MM.1S (cell line): ENCODE data around the gene MPC1L.
"Not testable (repeated sequence)": the region's sequence is repeated elsewhere in the genome, so short reads cannot be mapped to it uniquely, and the experiment has no call there.

ENCODE experiments used
- DNase-seq: peaks from one replicate; pipeline ENCODE4 v3.0.0-alpha.2; 2015
- H2AFZ ChIP-seq: fragments of 300-600 bp; sonication (generic); 2 replicates; pipeline ENCODE4 v1.6.0; 2016; ENCODE audit warnings: antibody characterized with exemption, low read length
- H3F3A ChIP-seq: fragments of 300-600 bp; sonication (generic); 2 replicates; pipeline ENCODE4 v1.6.1; 2016; ENCODE audit warnings: mild to moderate bottlenecking, antibody characterized with exemption, low read length, moderate library complexity, mixed read lengths; ENCODE audit not compliant: insufficient read depth
- H3K27ac ChIP-seq: fragments of 300-600 bp; sonication (generic); 2 replicates; pipeline ENCODE4 v1.5.1; 2016; ENCODE audit warnings: mild to moderate bottlenecking, low read length
- H3K27me3 ChIP-seq: fragments of 300-600 bp; sonication (generic); replicated peaks from 2 replicates; pipeline ENCODE4 v1.6.0; 2016; ENCODE audit warnings: low read length; ENCODE audit not compliant: insufficient read depth
- H3K36me3 ChIP-seq: fragments of 300-600 bp; sonication (generic); replicated peaks from 2 replicates; pipeline ENCODE4 v1.6.1; 2016; ENCODE audit warnings: mild to moderate bottlenecking, low read length, mixed read lengths; ENCODE audit not compliant: insufficient read depth
- H3K4me1 ChIP-seq: fragments of 300-600 bp; sonication (generic); 2 replicates; pipeline ENCODE4 v1.6.1; 2016; ENCODE audit warnings: low read length, mixed read lengths
- H3K4me2 ChIP-seq: fragments of 300-600 bp; sonication (generic); 2 replicates; pipeline ENCODE4 v1.6.0; 2016; ENCODE audit warnings: low read depth, low read length
- H3K4me3 ChIP-seq: fragments of 300-600 bp; sonication (generic); 2 replicates; pipeline ENCODE4 v1.5.1; 2016; ENCODE audit warnings: low read length, mixed read lengths
- H3K79me2 ChIP-seq: fragments of 300-600 bp; sonication (generic); 2 replicates; pipeline ENCODE4 v1.6.1; 2016; ENCODE audit warnings: mixed run types, low read length, mixed read lengths
- H3K9ac ChIP-seq: fragments of 300-600 bp; sonication (generic); 2 replicates; pipeline ENCODE4 v1.6.1; 2016; ENCODE audit warnings: low read length, mixed read lengths
- H3K9me2 ChIP-seq: fragments of 300-600 bp; sonication (generic); replicated peaks from 2 replicates; pipeline ENCODE4 v1.6.1; 2016; ENCODE audit warnings: mild to moderate bottlenecking, low read length, mixed read lengths; ENCODE audit not compliant: insufficient read depth
- H3K9me3 ChIP-seq: fragments of 300-600 bp; sonication (generic); replicated peaks from 2 replicates; pipeline ENCODE4 v1.6.1; 2016; ENCODE audit warnings: mild to moderate bottlenecking, low read length, mixed read lengths; ENCODE audit not compliant: insufficient read depth
- H4K20me1 ChIP-seq: fragments of 300-600 bp; sonication (generic); 2 replicates; pipeline ENCODE4 v1.6.1; 2016; ENCODE audit warnings: mild to moderate bottlenecking, low read length, moderate library complexity, mixed read lengths; ENCODE audit not compliant: insufficient read depth
- CTCF ChIP-seq: fragments of 300-600 bp; sonication (generic); IDR thresholded peaks from 2 replicates; pipeline ENCODE4 v1.5.1; 2016; ENCODE audit warnings: antibody characterized with exemption, low read length, mixed read lengths
- EZH2 ChIP-seq: fragments of 300-600 bp; sonication (generic); optimal IDR thresholded peaks from 2 replicates; pipeline ENCODE3; 2017; ENCODE audit warnings: low read depth, mild to moderate bottlenecking, antibody characterized with exemption, low read length, mixed read lengths
- EZH2phosphoT487 ChIP-seq: fragments of 300-600 bp; sonication (generic); IDR thresholded peaks from 2 replicates; pipeline ENCODE4 v1.6.1; 2018; ENCODE audit warnings: antibody characterized with exemption, low read length

Gene MPC1L

GRCh38 chrX:40580537-40581335, 42.5 kb upstream of the MPC1L start, which contains the start of gene ATP6AP2:
ATP6AP2 (plus strand) TSS chrX:40580970; CDS start chrX:40581066, 96 bp downstream.
- peak within 1 kb of the TSS; percentile 42 for H2AFZ ChIP-seq
- no peaks in the 10 kb centered on the region for H3K9me3 ChIP-seq
- H3K4me1 ChIP-seq, result 0 out of 2 replicates have a peak, but pooled peaks cover 4% of the 10 kb centered on the region
- H3K79me2 ChIP-seq, result peaks cover 30% of the 10 kb centered on the region
- DNase-seq, result peak; percentile 92
- no peak for TF ChIP-seq EZH2
- TF ChIP-seq EZH2phosphoT487, result no peak
- TF ChIP-seq CTCF, result no peak
- H3K4me2 ChIP-seq, result peak within 1 kb of the TSS; percentile 81
- H3F3A ChIP-seq, result no peaks in the 10 kb centered on the region
- no peaks in the 10 kb centered on the region for H3K9me2 ChIP-seq
- no peaks in the 10 kb centered on the region for H3K36me3 ChIP-seq
- H3K4me3 ChIP-seq, result peak within 1 kb of the TSS; percentile 58
- H3K9ac ChIP-seq, result peak within 1 kb of the TSS; percentile 68
- no peaks in the 10 kb centered on the region for H3K27me3 ChIP-seq
- peak within 1 kb of the TSS; percentile 57; the same call in 1 of the 2 replicates for H3K27ac ChIP-seq
- H4K20me1 ChIP-seq, result no peaks in the 10 kb centered on the region

DNA sequence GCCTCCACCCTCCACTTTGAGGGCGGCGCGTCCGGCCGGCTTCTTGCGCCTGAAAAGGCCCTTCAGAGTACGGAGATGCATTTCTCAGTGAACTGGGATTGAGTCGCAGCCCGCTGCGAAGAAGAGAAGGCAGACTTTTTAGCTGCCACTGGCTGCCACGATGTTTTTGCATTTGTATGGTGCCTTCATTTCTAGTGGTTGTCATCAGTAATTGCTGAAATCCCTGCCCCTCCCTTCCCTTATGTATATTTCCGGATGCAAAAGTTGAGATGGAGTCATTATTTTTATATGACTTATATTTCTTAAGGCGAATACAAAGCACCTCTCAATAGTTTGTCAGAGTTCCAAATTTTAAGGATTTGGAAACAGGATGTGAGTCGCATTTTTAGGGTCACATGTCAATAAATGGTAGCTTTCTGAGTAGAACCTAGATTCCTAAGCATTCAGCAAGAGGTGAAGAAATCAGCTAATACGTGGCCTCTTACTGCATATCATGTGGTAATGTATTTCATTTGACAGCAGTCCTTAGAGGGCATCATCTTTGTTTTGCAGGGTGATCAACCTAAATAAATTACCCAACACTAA, 41.8 kb upstream of the MPC1L start:
- peak overlapping the region; percentile 57; the same call in 1 of the 2 replicates for H3K27ac ChIP-seq
- H3K4me2 ChIP-seq, result peak overlapping the region; percentile 81
- H3F3A ChIP-seq, result no peaks in the 10 kb centered on the region
- TF ChIP-seq EZH2phosphoT487 (no peak), CTCF (no peak; the same call in 1 of the 2 replicates), EZH2 (no peak)
- no peaks in the 10 kb centered on the region for H4K20me1 ChIP-seq
- no peaks in the 10 kb centered on the region for H3K27me3 ChIP-seq
- no peaks in the 10 kb centered on the region for H3K9me3 ChIP-seq
- no peak overlapping the region for H2AFZ ChIP-seq
- H3K9me2 ChIP-seq, result no peaks in the 10 kb centered on the region
- peak; percentile 11 for DNase-seq
- H3K79me2 ChIP-seq, result peaks cover 30% of the 10 kb centered on the region
- peak overlapping the region; percentile 58 for H3K4me3 ChIP-seq
- peak overlapping the region; percentile 68 for H3K9ac ChIP-seq
- no peaks in the 10 kb centered on the region for H3K36me3 ChIP-seq
- 0 out of 2 replicates have a peak, but pooled peaks cover 4% of the 10 kb centered on the region for H3K4me1 ChIP-seq

DNA sequence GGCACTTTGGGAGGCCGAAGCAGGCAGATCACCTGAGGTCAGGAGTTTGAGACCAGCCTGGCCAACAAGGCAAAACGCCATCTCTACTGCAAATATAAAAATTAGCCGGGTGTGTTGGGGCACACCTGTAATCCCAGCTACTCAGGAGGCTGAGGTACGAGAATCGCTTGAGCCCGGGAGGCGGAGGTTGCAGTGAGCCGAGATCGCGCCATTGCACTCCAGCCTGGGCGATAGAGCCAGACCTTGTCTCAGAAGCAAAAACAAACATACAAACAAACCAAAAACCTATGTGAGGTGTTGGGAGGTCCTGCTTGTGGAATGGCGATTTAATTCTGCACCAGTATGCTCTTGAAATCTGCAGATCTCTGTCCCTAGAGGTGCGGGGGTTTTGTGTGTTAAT, 41.0 kb upstream of the MPC1L start:
- peaks cover 31% of the 10 kb centered on the region for H3K79me2 ChIP-seq
- H4K20me1 ChIP-seq, H3K4me1 ChIP-seq, H3K36me3 ChIP-seq, H3K27me3 ChIP-seq, H3F3A ChIP-seq, H3K27ac ChIP-seq, DNase-seq, H3K9me2 ChIP-seq, H3K9ac ChIP-seq, H3K4me3 ChIP-seq, H2AFZ ChIP-seq, H3K4me2 ChIP-seq, H3K9me3 ChIP-seq: not testable (repeated sequence)

GRCh38 chrX:40582811-40583210, 40.4 kb upstream of the MPC1L start:
- no peak overlapping the region for H3K4me2 ChIP-seq
- no peak overlapping the region for H3K27ac ChIP-seq
- H3K9me2 ChIP-seq, result no peaks in the 10 kb centered on the region
- TF ChIP-seq EZH2 (no peak), CTCF (no peak), EZH2phosphoT487 (no peak)
- no peaks in the 10 kb centered on the region for H3K27me3 ChIP-seq
- no peaks in the 10 kb centered on the region for H3F3A ChIP-seq
- H3K79me2 ChIP-seq, result peaks cover 34% of the 10 kb centered on the region
- H3K4me1 ChIP-seq, result 0 out of 2 replicates have a peak, but pooled peaks cover 4% of the 10 kb centered on the region
- H3K9me3 ChIP-seq, result no peaks in the 10 kb centered on the region
- no peak overlapping the region for H3K4me3 ChIP-seq
- no peak overlapping the region for H3K9ac ChIP-seq
- DNase-seq, result no peak
- no peaks in the 10 kb centered on the region for H4K20me1 ChIP-seq
- no peaks in the 10 kb centered on the region for H3K36me3 ChIP-seq
- H2AFZ ChIP-seq, result no peak overlapping the region

DNA sequence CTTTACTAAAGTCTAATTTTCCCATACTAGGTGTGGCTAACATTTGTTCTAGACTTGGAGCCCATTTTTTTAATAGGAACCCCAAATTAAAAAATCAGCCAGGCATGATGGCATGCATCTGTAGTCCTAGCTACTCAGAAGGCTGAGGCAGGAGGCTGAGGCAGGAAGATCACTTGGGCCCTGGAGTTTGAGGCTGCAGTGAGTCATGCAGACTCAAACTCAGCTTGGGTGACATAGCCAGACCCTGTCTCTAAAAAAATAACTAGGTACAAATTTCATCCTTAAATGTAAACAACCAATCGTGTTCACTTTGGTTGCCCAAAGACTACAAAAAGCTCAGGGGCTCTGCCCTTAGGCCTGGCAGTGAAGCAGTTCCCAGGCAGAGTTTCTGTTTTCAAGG, 35.6 kb upstream of the MPC1L start:
- H3K4me2 ChIP-seq, H3K27ac ChIP-seq, H3K4me3 ChIP-seq, H4K20me1 ChIP-seq, H3F3A ChIP-seq, DNase-seq, H3K9me3 ChIP-seq, H3K9ac ChIP-seq, H3K36me3 ChIP-seq, H3K9me2 ChIP-seq, H3K27me3 ChIP-seq, H2AFZ ChIP-seq, H3K4me1 ChIP-seq: not testable (repeated sequence)
- peaks cover 18% of the 10 kb centered on the region for H3K79me2 ChIP-seq
